HL-60 (cell line): ENCODE measurements around the gene SUPT6H.

Source experiments
- DNase-seq, 2 experiments: peaks; one replicate each; pipeline ENCODE4 v3.0.0-alpha.2; 2010 to 2020; ENCODE audit warnings: low read depth in 1 of 2, low spot score in 1 of 2
- H3K27ac ChIP-seq: fragments of 250-450 bp; sonication (Bioruptor Pico); replicated peaks from 2 replicates; pipeline ENCODE4 v1.5.1; 2020; ENCODE audit warnings: mild to moderate bottlenecking, moderate library complexity
- H3K27me3 ChIP-seq: fragments of 250-450 bp; sonication (Bioruptor Pico); 2 replicates; pipeline ENCODE4 v1.5.1; 2021; ENCODE audit warnings: mild to moderate bottlenecking, moderate library complexity; ENCODE audit not compliant: insufficient read depth, poor library complexity, severe bottlenecking
- H3K4me3 ChIP-seq: replicated peaks from 2 replicates; pipeline ENCODE4 v1.5.1; 2011; ENCODE audit warnings: mild to moderate bottlenecking, control low read depth, low read length; ENCODE audit not compliant: insufficient read depth
- CTCF ChIP-seq: IDR thresholded peaks from one replicate; pipeline ENCODE4 v1.5.1; 2011; ENCODE audit warnings: low read length, control low read depth, inconsistent platforms; ENCODE audit not compliant: insufficient read depth
- GABPA ChIP-seq: IDR thresholded peaks from 2 replicates; pipeline ENCODE4 v1.6.1; 2012; ENCODE audit warnings: low read depth
- POLR2AphosphoS5 ChIP-seq: IDR thresholded peaks from 2 replicates; pipeline ENCODE4 v1.6.1; 2012; ENCODE audit warnings: low read depth
- REST ChIP-seq: IDR thresholded peaks from 2 replicates; pipeline ENCODE4 v1.6.1; 2012; ENCODE audit warnings: low read depth; ENCODE audit not compliant: insufficient replicate concordance
- SPI1 ChIP-seq: IDR thresholded peaks from 2 replicates; pipeline ENCODE4 v1.6.1; 2012; ENCODE audit warnings: low read depth, mild to moderate bottlenecking, borderline replicate concordance

Gene SUPT6H

DNA sequence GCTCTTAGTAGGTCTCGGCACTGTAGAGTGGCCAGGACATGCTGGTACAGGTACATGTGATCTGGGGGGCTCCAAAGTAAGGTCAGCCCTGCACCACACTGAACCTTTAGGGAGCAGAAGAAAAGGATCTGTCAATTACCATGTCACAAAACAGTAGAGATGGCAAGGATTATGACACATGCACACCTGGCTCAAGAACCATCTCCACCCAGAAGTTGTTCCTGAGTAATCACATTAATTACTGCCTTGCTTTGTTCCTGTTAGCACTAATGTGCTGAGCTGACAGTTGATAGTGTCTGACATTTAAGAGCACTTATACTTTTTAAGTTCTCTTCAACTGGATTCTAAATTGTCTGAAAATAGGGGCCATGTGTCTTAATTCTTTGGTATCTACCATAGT lies 26.5 kb upstream of the SUPT6H start:
- no peak for TF ChIP-seq GABPA
- TF ChIP-seq SPI1 = no peak
- no peak for TF ChIP-seq REST
- no peak for TF ChIP-seq CTCF
- TF ChIP-seq POLR2AphosphoS5 = no peak
- Histone ChIP-seq H3K27ac (no peak overlapping the region), H3K27me3 (no peaks in the 10 kb centered on the region), H3K4me3 (no peak overlapping the region)
- DNase-seq = no peak

DNA sequence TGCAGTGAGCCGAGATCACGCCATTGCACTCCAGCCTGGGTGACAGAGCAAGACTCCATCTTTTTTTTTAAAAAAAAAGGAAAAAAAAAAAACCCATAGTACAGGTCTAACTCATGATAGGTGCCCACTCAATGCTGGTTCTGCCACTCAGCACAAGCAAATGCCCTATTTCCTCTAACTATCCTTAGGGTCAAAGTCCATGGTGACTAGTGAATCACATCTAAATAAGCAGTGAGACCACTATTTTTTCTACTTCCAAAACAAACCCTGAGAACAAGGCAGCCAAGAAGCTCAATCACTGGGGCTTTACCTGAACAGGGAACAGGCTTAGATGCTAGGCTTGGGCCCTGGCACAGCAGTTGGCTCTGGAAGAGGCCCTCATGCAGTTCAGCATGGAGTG lies 20.4 kb upstream of the SUPT6H start:
- H3K4me3 ChIP-seq = no peak overlapping the region
- no peaks in the 10 kb centered on the region for H3K27me3 ChIP-seq
- no peak for TF ChIP-seq SPI1
- TF ChIP-seq REST = no peak
- no peak for TF ChIP-seq GABPA
- no peak for TF ChIP-seq CTCF
- no peak for TF ChIP-seq POLR2AphosphoS5
- no peak for DNase-seq
- H3K27ac ChIP-seq = no peak overlapping the region

DNA sequence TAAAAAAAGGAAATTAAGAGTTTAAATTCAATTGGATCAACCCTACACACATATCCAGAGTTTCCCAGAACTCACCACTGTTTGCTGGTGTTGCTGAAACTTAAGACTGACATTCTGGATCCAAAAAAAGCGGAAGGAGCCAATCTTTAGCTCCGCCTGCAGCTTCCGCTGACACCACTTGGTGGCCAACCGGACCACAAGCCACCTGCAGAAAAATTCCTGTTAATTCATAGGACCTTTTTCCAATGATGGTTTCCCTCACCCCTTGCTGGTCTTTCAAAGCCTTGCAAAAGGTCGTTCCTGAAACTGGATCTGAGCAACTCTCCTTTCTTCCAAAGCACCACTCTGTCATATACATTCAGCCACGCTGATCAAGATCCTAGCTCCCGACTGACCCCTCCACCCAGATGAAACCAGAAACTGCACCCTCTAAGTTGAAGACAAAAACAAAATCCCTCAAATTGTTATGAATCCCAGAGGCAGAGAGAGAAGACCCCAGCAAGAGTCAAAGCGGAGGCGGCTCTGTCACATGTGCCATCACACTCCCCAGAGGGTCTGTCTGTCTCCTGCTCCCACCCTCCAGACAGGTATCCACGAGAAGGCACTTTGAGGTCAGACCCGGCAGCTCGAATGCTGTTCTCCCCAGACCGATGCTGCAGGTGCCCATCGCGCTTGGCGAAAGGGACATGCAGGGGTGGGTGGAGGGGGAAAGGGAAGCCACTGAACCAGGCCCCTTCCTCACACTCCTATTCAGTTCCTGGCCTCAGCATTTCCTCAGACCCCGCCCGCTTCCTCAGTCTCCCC lies 17.8 kb upstream of the SUPT6H start:
- TF ChIP-seq REST (no peak), CTCF (peak; percentile 37), POLR2AphosphoS5 (peak; percentile 12; the same call in 1 of the 2 replicates), GABPA (no peak), SPI1 (peak; percentile 83)
- Histone ChIP-seq H3K4me3 (peak overlapping the region; percentile 74), H3K27ac (peak overlapping the region; percentile 72), H3K27me3 (no peaks in the 10 kb centered on the region)
- DNase-seq = peak; percentile 54 to 82
